ENCODE results near the gene KCNH8.

DNA sequence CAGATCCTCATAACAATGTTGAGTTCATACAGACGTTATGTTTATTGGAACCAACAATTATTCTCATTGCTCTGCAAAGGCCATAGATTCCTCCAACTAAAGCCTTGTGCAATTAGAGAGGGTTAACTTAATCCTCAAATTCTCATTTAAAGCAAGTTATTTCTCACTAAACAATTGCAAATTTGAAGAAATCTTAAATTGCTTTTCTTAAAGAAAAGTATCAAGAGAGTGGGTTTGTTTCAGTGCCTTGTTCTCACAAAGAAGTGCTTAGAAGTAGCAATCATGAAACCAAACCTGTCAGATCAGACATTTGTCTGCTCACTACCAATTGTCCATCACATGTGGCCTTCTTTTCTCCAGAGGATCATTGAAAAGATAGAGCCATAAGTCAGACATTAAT lies 124.8 kb downstream of the KCNH8 start:
- TF ChIP-seq POLR2A (IDR thresholded peaks at IDR 0.05; ENCODE audit: borderline replicate concordance, extremely low read depth, insufficient read depth, insufficient read length) (no peak), ZNF274 (IDR thresholded peaks at IDR 0.05; ENCODE audit: low read depth, low read length) (no peak), TCF7L2 (IDR thresholded peaks at IDR 0.05; ENCODE audit: borderline replicate concordance, extremely low read depth, insufficient read depth, insufficient read length) (no peak), POLR2AphosphoS5 (IDR thresholded peaks at IDR 0.05; ENCODE audit: low read depth, low read length) (no peak), CEBPB (IDR thresholded peaks at IDR 0.05; ENCODE audit: low read depth) (no peak), EZH2phosphoT487 (IDR thresholded peaks at IDR 0.05; ENCODE audit: borderline replicate concordance) (no peak), SRF (IDR thresholded peaks at IDR 0.05; ENCODE audit: low read depth) (no peak), REST (IDR thresholded peaks at IDR 0.05; ENCODE audit: low read depth) (no peak), RAD21 (IDR thresholded peaks at IDR 0.05; ENCODE audit: low read depth) (no peak), SIN3A (IDR thresholded peaks at IDR 0.05; ENCODE audit: low read depth) (no peak), YY1 (IDR thresholded peaks at IDR 0.05; ENCODE audit: extremely low read depth, insufficient replicate concordance, low read depth, low read length) (no peak)
- TF ChIP-seq, protein P1, sequence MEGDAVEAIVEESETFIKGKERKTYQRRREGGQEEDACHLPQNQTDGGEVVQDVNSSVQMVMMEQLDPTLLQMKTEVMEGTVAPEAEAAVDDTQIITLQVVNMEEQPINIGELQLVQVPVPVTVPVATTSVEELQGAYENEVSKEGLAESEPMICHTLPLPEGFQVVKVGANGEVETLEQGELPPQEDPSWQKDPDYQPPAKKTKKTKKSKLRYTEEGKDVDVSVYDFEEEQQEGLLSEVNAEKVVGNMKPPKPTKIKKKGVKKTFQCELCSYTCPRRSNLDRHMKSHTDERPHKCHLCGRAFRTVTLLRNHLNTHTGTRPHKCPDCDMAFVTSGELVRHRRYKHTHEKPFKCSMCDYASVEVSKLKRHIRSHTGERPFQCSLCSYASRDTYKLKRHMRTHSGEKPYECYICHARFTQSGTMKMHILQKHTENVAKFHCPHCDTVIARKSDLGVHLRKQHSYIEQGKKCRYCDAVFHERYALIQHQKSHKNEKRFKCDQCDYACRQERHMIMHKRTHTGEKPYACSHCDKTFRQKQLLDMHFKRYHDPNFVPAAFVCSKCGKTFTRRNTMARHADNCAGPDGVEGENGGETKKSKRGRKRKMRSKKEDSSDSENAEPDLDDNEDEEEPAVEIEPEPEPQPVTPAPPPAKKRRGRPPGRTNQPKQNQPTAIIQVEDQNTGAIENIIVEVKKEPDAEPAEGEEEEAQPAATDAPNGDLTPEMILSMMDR (IDR thresholded peaks at IDR 0.05 in 2 of 3, conservative IDR thresholded peaks at IDR 0.05 in 1 of 3; ENCODE audit: borderline replicate concordance in 1 of 3, insufficient read depth in 1 of 3, low read depth in 2 of 3, low read length in 2 of 3) = no peak

Measured in HCT116 (cell line).